GM23248 (cell line): ENCODE measurements around the gene NXPH2. TPM values are rescaled to one million over a fixed set of nuclear protein-coding genes. Genes with fewer than 3 reads are reported as not detected.

ENCODE experiments used
- DNase-seq: peaks from one replicate; pipeline ENCODE4 v3.0.0-alpha.2; 2015
- H2AFZ ChIP-seq: fragments of 200-600 bp; sonication (generic); 2 replicates; pipeline ENCODE4 v1.6.1; 2016; ENCODE audit warnings: antibody characterized with exemption
- H3F3A ChIP-seq: fragments of 200-600 bp; sonication (generic); 2 replicates; pipeline ENCODE4 v1.6.1; 2016; ENCODE audit warnings: mild to moderate bottlenecking, antibody characterized with exemption, mixed run types; ENCODE audit not compliant: insufficient read depth
- H3K27ac ChIP-seq: fragments of 200-600 bp; sonication (generic); 2 replicates; pipeline ENCODE4 v1.5.1; 2016; ENCODE audit warnings: mild to moderate bottlenecking
- H3K27me3 ChIP-seq: fragments of 200-600 bp; sonication (generic); replicated peaks from 2 replicates; pipeline ENCODE4 v1.6.1; 2016; ENCODE audit warnings: mild to moderate bottlenecking; ENCODE audit not compliant: insufficient read depth
- H3K36me3 ChIP-seq: fragments of 200-600 bp; sonication (generic); 2 replicates; pipeline ENCODE4 v1.6.1; 2016; ENCODE audit warnings: low read depth, mild to moderate bottlenecking
- H3K4me1 ChIP-seq: fragments of 200-600 bp; sonication (generic); 2 replicates; pipeline ENCODE4 v1.6.1; 2016; ENCODE audit warnings: mild to moderate bottlenecking; ENCODE audit not compliant: insufficient read depth
- H3K4me2 ChIP-seq: fragments of 200-600 bp; sonication (generic); one replicate; pipeline ENCODE4 v1.6.1; 2016; ENCODE audit warnings: mild to moderate bottlenecking; ENCODE audit not compliant: unreplicated experiment
- H3K4me3 ChIP-seq: fragments of 200-600 bp; sonication (generic); 2 replicates; pipeline ENCODE4 v1.5.1; 2016; ENCODE audit warnings: mild to moderate bottlenecking
- H3K79me2 ChIP-seq: fragments of 200-600 bp; sonication (generic); 2 replicates; pipeline ENCODE4 v1.6.1; 2016; ENCODE audit warnings: mild to moderate bottlenecking; ENCODE audit not compliant: insufficient read depth
- H3K9ac ChIP-seq: fragments of 200-600 bp; sonication (generic); 2 replicates; pipeline ENCODE4 v1.6.1; 2016; ENCODE audit warnings: mild to moderate bottlenecking
- H3K9me2 ChIP-seq: fragments of 200-600 bp; sonication (generic); 2 replicates; pipeline ENCODE4 v1.6.1; 2016; ENCODE audit warnings: mixed run types, mild to moderate bottlenecking, moderate library complexity; ENCODE audit not compliant: insufficient read depth
- H3K9me3 ChIP-seq: fragments of 200-600 bp; sonication (generic); one replicate; pipeline ENCODE4 v1.6.1; 2017; ENCODE audit warnings: low read depth
- H4K20me1 ChIP-seq: fragments of 200-600 bp; sonication (generic); 2 replicates; pipeline ENCODE4 v1.6.0; 2016; ENCODE audit not compliant: insufficient read depth
- EZH2 ChIP-seq: fragments of 200-600 bp; sonication (generic); IDR thresholded peaks from 2 replicates; pipeline ENCODE4 v1.6.1; 2018; ENCODE audit warnings: antibody characterized with exemption, mild to moderate bottlenecking; ENCODE audit not compliant: insufficient read depth, poor library complexity, severe bottlenecking
- EZH2phosphoT487 ChIP-seq: fragments of 200-600 bp; sonication (generic); IDR thresholded peaks from 2 replicates; pipeline ENCODE4 v1.6.1; 2018; ENCODE audit warnings: antibody characterized with exemption, moderate library complexity, mild to moderate bottlenecking, low read depth; ENCODE audit not compliant: insufficient read depth
- WGBS, 2 experiments: methylation state at CpG; one replicate each; pipeline ENCODE4 v1.1.6; 2015 to 2017; ENCODE audit warnings: low lambda C conversion rate in 2 of 2, low coverage in 1 of 2; ENCODE audit errors: missing lambda C conversion rate in 2 of 2; 5-methylcytosine and 5-hydroxymethylcytosine counted together
- in situ Hi-C: fragments of 300-500 bp; cut with MboI; formaldehyde crosslinking; loops from 2 replicates; pipeline ENCODE4 v1.15.0; 2020
- polyA plus RNA-seq: library from polyadenylated mRNA; unstranded; fragments of >200 nt; fragmentation: Nextera tagmentation; extraction: Ambion mirVana; gene quantifications from 2 replicates; pipeline ENCODE4 v1.2.1, GENCODE V29; 2016
- total RNA-seq: library from RNA; depleted of rRNA; stranded (reverse); fragments of >200 nt; shearing (Covaris generic); gene quantifications from 2 replicates; pipeline ENCODE4 v1.2.3, GENCODE V29; 2014

NXPH2 gene
- total and polyA plus RNA-seq, 2 experiments from 2014 or later, result not detected

GRCh38 chr2:138620431-138620830 lies 159.8 kb downstream of the NXPH2 start:
- H3K9me2 ChIP-seq, result no peaks in the 10 kb centered on the region
- no peaks in the 10 kb centered on the region for H3K79me2 ChIP-seq
- H3K9me3 ChIP-seq, result no peaks in the 10 kb centered on the region
- no peak overlapping the region for H3K4me3 ChIP-seq
- no peak overlapping the region for H3K27ac ChIP-seq
- WGBS, 2 experiments, result 2 to 11% methylated on average over 2 of the region's 2 CpGs
- H3K36me3 ChIP-seq, result no peaks in the 10 kb centered on the region
- no peaks in the 10 kb centered on the region for H3K4me1 ChIP-seq
- H3K9ac ChIP-seq, result no peak overlapping the region
- no peaks in the 10 kb centered on the region for H4K20me1 ChIP-seq
- in situ Hi-C loops, result no loop called here
- no peak overlapping the region for H2AFZ ChIP-seq
- H3F3A ChIP-seq, result no peaks in the 10 kb centered on the region
- H3K4me2 ChIP-seq, result no peak overlapping the region
- DNase-seq, result no peak
- peaks cover 10% of the 10 kb centered on the region; the same call in 1 of the 2 replicates for H3K27me3 ChIP-seq
- TF ChIP-seq EZH2phosphoT487 (no peak), EZH2 (no peak)
